HG02759 (cell line): ENCODE data around the gene ZNF213.
"Not testable (repeated sequence)": the region's sequence is repeated elsewhere in the genome, so short reads cannot be mapped to it uniquely, and the experiment has no call there.

Experiments
- ATAC-seq: cut with Tn5 transposase; IDR thresholded peaks from one replicate; pipeline ENCODE4 v1.9.1; 2021; ENCODE audit warnings: mild to moderate bottlenecking, moderate library complexity; ENCODE audit not compliant: unreplicated experiment

Gene ZNF213

GRCh38 chr16:3148256-3149192 lies 13.7 kb downstream of the ZNF213 start:
- no peak for ATAC-seq

- no peak for ATAC-seq
Observed at GRCh38 chr16:3149193-3149530, 14.3 kb downstream of the ZNF213 start.

- ATAC-seq = peak; percentile 7
Observed at GRCh38 chr16:3149630-3150345, 15.0 kb downstream of the ZNF213 start.

- ATAC-seq = peak; percentile 73
Observed at GRCh38 chr16:3150346-3151218, 15.8 kb downstream of the ZNF213 start.

GRCh38 chr16:3152027-3152276 lies 17.1 kb downstream of the ZNF213 start:
- ATAC-seq = no peak

GRCh38 chr16:3152277-3152990 lies 17.6 kb downstream of the ZNF213 start:
- no peak for ATAC-seq

GRCh38 chr16:3152991-3153368 lies 18.2 kb downstream of the ZNF213 start:
- no peak for ATAC-seq

GRCh38 chr16:3155181-3155580 lies 20.4 kb downstream of the ZNF213 start:
- ATAC-seq = no peak

- no peak for ATAC-seq
Observed at GRCh38 chr16:3155972-3156371, 21.1 kb downstream of the ZNF213 start.

GRCh38 chr16:3157229-3158025 lies 22.6 kb downstream of the ZNF213 start:
- no peak for ATAC-seq

GRCh38 chr16:3158026-3158509 lies 23.2 kb downstream of the ZNF213 start:
- peak; percentile 9 for ATAC-seq

- peak; percentile 59 for ATAC-seq
Observed at GRCh38 chr16:3158510-3159314, 23.9 kb downstream of the ZNF213 start.

GRCh38 chr16:3161235-3162018 lies 26.6 kb downstream of the ZNF213 start:
- no peak for ATAC-seq

GRCh38 chr16:3164121-3164991 lies 29.5 kb downstream of the ZNF213 start:
- no peak for ATAC-seq

GRCh38 chr16:3165111-3165822 lies 30.4 kb downstream of the ZNF213 start:
- no peak for ATAC-seq

- no peak for ATAC-seq
Observed at GRCh38 chr16:3166505-3166886, 31.7 kb downstream of the ZNF213 start.

- not testable (repeated sequence) for ATAC-seq
Observed at GRCh38 chr16:3168729-3169128, 33.9 kb downstream of the ZNF213 start.
